H9 (cell line): ENCODE data around the gene PJA2. TPM values are rescaled to one million over a fixed set of nuclear protein-coding genes. Genes with fewer than 3 reads are reported as not detected.

Experiments used
- DNase-seq: peaks from one replicate; pipeline ENCODE4 v3.0.0-alpha.2; 2017
- H2AFZ ChIP-seq: one replicate; pipeline ENCODE4 v1.6.1; 2013; ENCODE audit warnings: mild to moderate bottlenecking, low read length, control low read depth, moderate library complexity
- H2AK5ac ChIP-seq: 2 replicates; pipeline ENCODE4 v1.6.1; 2013; ENCODE audit warnings: low read length, control low read depth, mixed read lengths; ENCODE audit not compliant: insufficient read length
- H2BK120ac ChIP-seq: one replicate; pipeline ENCODE4 v1.6.1; 2013; ENCODE audit warnings: low read depth, mild to moderate bottlenecking, low read length, control low read depth, inconsistent platforms; ENCODE audit not compliant: poor library complexity, severe bottlenecking
- H2BK12ac ChIP-seq: 2 replicates; pipeline ENCODE4 v1.6.1; 2013; ENCODE audit warnings: low read length, control low read depth, mixed read lengths, low read depth; ENCODE audit not compliant: insufficient read length
- H2BK15ac ChIP-seq: 2 replicates; pipeline ENCODE4 v1.6.1; 2013; ENCODE audit warnings: low read depth, low read length, control low read depth
- H2BK20ac ChIP-seq: one replicate; pipeline ENCODE4 v1.6.1; 2013; ENCODE audit warnings: low read depth, mild to moderate bottlenecking, low read length, control low read depth, inconsistent platforms; ENCODE audit not compliant: poor library complexity, severe bottlenecking
- H2BK5ac ChIP-seq: 2 replicates; pipeline ENCODE4 v1.6.1; 2013; ENCODE audit warnings: low read length, control low read depth, mixed read lengths; ENCODE audit not compliant: insufficient read length
- H3K14ac ChIP-seq: 2 replicates; pipeline ENCODE4 v1.6.1; 2013; ENCODE audit warnings: low read length, control low read depth; ENCODE audit not compliant: insufficient read depth
- H3K18ac ChIP-seq: 2 replicates; pipeline ENCODE4 v1.6.1; 2013; ENCODE audit warnings: low read depth, mild to moderate bottlenecking, mixed read lengths, low read length, control low read depth; ENCODE audit not compliant: insufficient read length
- H3K23ac ChIP-seq: 2 replicates; pipeline ENCODE4 v1.6.1; 2013; ENCODE audit warnings: low read length, control low read depth, mixed read lengths, low read depth; ENCODE audit not compliant: insufficient read length
- H3K23me2 ChIP-seq: 2 replicates; pipeline ENCODE4 v1.6.1; 2013; ENCODE audit warnings: low read depth, mild to moderate bottlenecking, mixed read lengths, low read length, control low read depth; ENCODE audit not compliant: insufficient read length, poor library complexity, severe bottlenecking
- H3K27ac ChIP-seq: 2 replicates; pipeline ENCODE4 v1.5.1; 2013; ENCODE audit warnings: low read length, control low read depth, mixed read lengths, low read depth; ENCODE audit not compliant: insufficient read length
- H3K27me3 ChIP-seq: 2 replicates; pipeline ENCODE4 v1.6.1; 2013; ENCODE audit warnings: low read length, control low read depth, inconsistent platforms; ENCODE audit not compliant: insufficient read depth
- H3K4ac ChIP-seq: 2 replicates; pipeline ENCODE4 v1.6.1; 2013; ENCODE audit warnings: low read depth, mild to moderate bottlenecking, control low read depth, inconsistent platforms, low read length, moderate library complexity
- H3K4me1 ChIP-seq: 2 replicates; pipeline ENCODE4 v1.6.1; 2013; ENCODE audit warnings: low read length, control low read depth, inconsistent platforms; ENCODE audit not compliant: insufficient read depth
- H3K4me2 ChIP-seq: 2 replicates; pipeline ENCODE4 v1.6.1; 2013; ENCODE audit warnings: low read length, control low read depth, mixed read lengths; ENCODE audit not compliant: insufficient read length, insufficient read depth
- H3K56ac ChIP-seq: 2 replicates; pipeline ENCODE4 v1.6.1; 2013; ENCODE audit warnings: low read depth, mild to moderate bottlenecking, mixed read lengths, low read length, control low read depth; ENCODE audit not compliant: insufficient read length
- H3K79me1 ChIP-seq: 2 replicates; pipeline ENCODE4 v1.6.1; 2013; ENCODE audit warnings: low read depth, mild to moderate bottlenecking, moderate library complexity, low read length, control low read depth, inconsistent platforms; ENCODE audit not compliant: insufficient read depth, poor library complexity, severe bottlenecking
- H3K79me2 ChIP-seq: 2 replicates; pipeline ENCODE4 v1.6.1; 2013; ENCODE audit warnings: low read length, control low read depth, inconsistent platforms; ENCODE audit not compliant: insufficient read depth
- H3K9ac ChIP-seq: 2 replicates; pipeline ENCODE4 v1.6.1; 2013; ENCODE audit warnings: low read length, control low read depth, mixed read lengths; ENCODE audit not compliant: insufficient read length; ENCODE audit errors: extremely low read depth
- H3K9me3 ChIP-seq: one replicate; pipeline ENCODE4 v1.6.1; 2013; ENCODE audit warnings: low read depth, low read length, inconsistent platforms; ENCODE audit not compliant: control insufficient read depth
- H3T11ph ChIP-seq: one replicate; pipeline ENCODE4 v1.6.1; 2013; ENCODE audit warnings: mild to moderate bottlenecking, low read length, control low read depth, inconsistent platforms
- H4K20me1 ChIP-seq: one replicate; pipeline ENCODE4 v1.6.1; 2013; ENCODE audit not compliant: control insufficient read depth, insufficient read length, insufficient read depth
- H4K5ac ChIP-seq: 2 replicates; pipeline ENCODE4 v1.6.1; 2013; ENCODE audit warnings: low read depth, mild to moderate bottlenecking, mixed read lengths, low read length, control low read depth; ENCODE audit not compliant: insufficient read length
- H4K8ac ChIP-seq: replicated peaks from 2 replicates; pipeline ENCODE4 v1.6.1; 2013; ENCODE audit warnings: low read length, control low read depth, mixed read lengths, low read depth; ENCODE audit not compliant: insufficient read length
- H4K91ac ChIP-seq: 2 replicates; pipeline ENCODE4 v1.6.1; 2013; ENCODE audit warnings: low read depth, mild to moderate bottlenecking, moderate library complexity, mixed read lengths, low read length, control low read depth; ENCODE audit not compliant: insufficient read length
- H3K27ac Mint-ChIP-seq, 3 experiments: 2 replicates in 2 of 3; 3 replicates in 1 of 3; pipeline ENCODE4 v1.8.0; 2020 to 2021; ENCODE audit warnings: mixed read lengths in 3 of 3, mild to moderate bottlenecking in 1 of 3, moderate library complexity in 1 of 3
- H3K27me3 Mint-ChIP-seq: 2 replicates; pipeline ENCODE4 v1.8.0; 2021; ENCODE audit warnings: low read depth, mild to moderate bottlenecking, moderate library complexity, mixed read lengths
- H3K36me3 Mint-ChIP-seq, 3 experiments: 2 replicates in 2 of 3; 3 replicates in 1 of 3; pipeline ENCODE4 v1.8.0; 2020 to 2021; ENCODE audit warnings: low read depth in 3 of 3, mixed read lengths in 3 of 3; ENCODE audit not compliant: insufficient read depth in 1 of 3
- H3K4me1 Mint-ChIP-seq, 2 experiments: 2 replicates each; pipeline ENCODE4 v1.8.0; 2020; ENCODE audit warnings: mixed read lengths in 2 of 2
- H3K4me3 Mint-ChIP-seq, 2 experiments: 2 replicates in 1 of 2; 3 replicates in 1 of 2; pipeline ENCODE4 v1.8.0; 2020 to 2021; ENCODE audit warnings: mild to moderate bottlenecking in 2 of 2, mixed read lengths in 2 of 2, moderate library complexity in 1 of 2
- H3K9me3 Mint-ChIP-seq, 2 experiments: 2 replicates in 1 of 2; 3 replicates in 1 of 2; pipeline ENCODE4 v1.8.0; 2020; ENCODE audit warnings: mild to moderate bottlenecking in 2 of 2, mixed read lengths in 2 of 2, moderate library complexity in 1 of 2
- CTCF ChIP-seq: fragments of 200-600 bp; sonication (generic); conservative IDR thresholded peaks from 3 replicates; pipeline ENCODE4 v1.8.0; 2021; ENCODE audit warnings: antibody characterized with exemption, mild to moderate bottlenecking
- WGBS: extraction: QIAGEN DNeasy Blood & Tissue Kit; methylation state at CpG from one replicate; pipeline ENCODE4 v1.1.7; 2013; ENCODE audit warnings: missing lambda C conversion rate, low lambda C conversion rate, mixed read lengths; ENCODE audit not compliant: insufficient read length; ENCODE audit errors: extremely low coverage; 5-methylcytosine and 5-hydroxymethylcytosine counted together
- total RNA-seq: library from RNA; stranded (reverse); gene quantifications from 2 replicates; pipeline ENCODE4 v1.2.1, GENCODE V29; 2021

The PJA2 gene
- total RNA-seq, 1 experiment from 2014 or later: 41.5 TPM

GRCh38 chr5:109325456-109325855, 84.3 kb downstream of the PJA2 start:
- H3K4me3 Mint-ChIP-seq: no peak overlapping the region
- no peaks in the 10 kb centered on the region for H3K27me3 Mint-ChIP-seq

More at GRCh38 chr5:109325456-109325855, 84.3 kb downstream of the PJA2 start:
- H3T11ph ChIP-seq: no peak overlapping the region
- no peaks in the 10 kb centered on the region for H4K20me1 ChIP-seq
- DNase-seq: no peak
- H4K8ac ChIP-seq: no peak overlapping the region
- no peaks in the 10 kb centered on the region for H3K27me3 ChIP-seq
- H2BK12ac ChIP-seq: no peak overlapping the region
- H3K27ac Mint-ChIP-seq: no peak overlapping the region
- no peak overlapping the region for H3K4ac ChIP-seq
- H3K23me2 ChIP-seq: no peaks in the 10 kb centered on the region
- no peak overlapping the region for H3K14ac ChIP-seq
- no peak overlapping the region for H2BK5ac ChIP-seq
- H3K23ac ChIP-seq: no peak overlapping the region
- peaks cover 0 to 6% of the 10 kb centered on the region in 2 experiments; a peak in 1 of 4 replicates for H3K4me1 Mint-ChIP-seq
- no peak overlapping the region for H2AK5ac ChIP-seq
- H3K79me1 ChIP-seq: no peaks in the 10 kb centered on the region
- no peak overlapping the region for H2BK15ac ChIP-seq
- H3K9ac ChIP-seq: no peak overlapping the region
- H3K4me1 ChIP-seq: no peaks in the 10 kb centered on the region
- H3K9me3 Mint-ChIP-seq: no peaks in the 10 kb centered on the region
- no peak overlapping the region for H2AFZ ChIP-seq
- H2BK20ac ChIP-seq: no peak overlapping the region
- no peaks in the 10 kb centered on the region for H3K36me3 Mint-ChIP-seq
- no peak overlapping the region for H3K4me2 ChIP-seq
- no peak overlapping the region for H2BK120ac ChIP-seq
- no peak overlapping the region for H4K91ac ChIP-seq
- no peak overlapping the region for H3K18ac ChIP-seq
- no peaks in the 10 kb centered on the region for H3K9me3 ChIP-seq
- no peak overlapping the region for H3K56ac ChIP-seq
- no peaks in the 10 kb centered on the region for H3K79me2 ChIP-seq
- H4K5ac ChIP-seq: no peak overlapping the region
- no CpG with 5 or more reads among the region's 5 CpGs for WGBS
- H3K27ac ChIP-seq: no peak overlapping the region
- TF ChIP-seq CTCF: no peak
